ENCODE results near the gene GGT7. TPM values are rescaled to one million over a fixed set of nuclear protein-coding genes. Genes with fewer than 3 reads are reported as not detected.

Gene GGT7
- total and polyA plus RNA-seq, 4 donors = 9.4 to 22.7 (median 12.5) TPM

DNA sequence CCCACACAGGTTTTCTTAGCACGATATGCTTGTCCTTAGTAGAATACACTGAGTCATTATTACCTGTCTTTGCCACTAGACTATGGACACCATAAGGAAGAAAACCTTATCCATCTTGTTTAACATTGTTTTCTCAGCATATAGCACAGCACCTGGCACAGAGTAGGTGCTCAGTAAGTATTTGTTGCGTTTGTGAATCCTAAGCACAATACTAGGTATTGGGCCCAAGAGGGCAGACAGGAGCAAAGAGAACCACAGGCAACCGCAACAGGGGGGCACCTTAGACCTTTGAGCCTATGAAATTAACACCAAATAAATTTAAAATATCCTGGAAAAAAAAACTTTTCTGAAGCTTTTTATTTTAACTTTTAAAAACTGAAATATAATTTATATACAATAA is 43.5 kb downstream of the GGT7 start:
- Histone ChIP-seq H3K4me1 (ENCODE audit: control insufficient read depth in 5 of 5, insufficient read depth in 5 of 5, low read length in 5 of 5) (peaks cover 0 to 5% (median under 1%) of the 10 kb centered on the region in 5 donors), H3K36me3 (ENCODE audit: control insufficient read depth in 4 of 4, insufficient read depth in 4 of 4, low read length in 4 of 4) (peaks cover 0 to 3% (median 0%) of the 10 kb centered on the region in 4 donors), H3K9me3 (ENCODE audit: control insufficient read depth in 4 of 4, insufficient read depth in 3 of 4, low read length in 3 of 4) (no peaks in the 10 kb centered on the region), H3K27ac (ENCODE audit: low read depth in 1 of 2, low read length in 1 of 2) (no peak overlapping the region), H3K9ac (ENCODE audit: insufficient read depth in 1 of 2, low read length in 2 of 2) (no peak overlapping the region), H3K4me3 (no peak overlapping the region), H3K27me3 (ENCODE audit: control insufficient read depth in 3 of 3, insufficient read depth in 3 of 3, low read length in 2 of 3) (no peaks in the 10 kb centered on the region)
- ATAC-seq (ENCODE audit: insufficient read depth, low FRiP score) (no peak), DNase-seq (no peak)
- TF ChIP-seq, protein P1, sequence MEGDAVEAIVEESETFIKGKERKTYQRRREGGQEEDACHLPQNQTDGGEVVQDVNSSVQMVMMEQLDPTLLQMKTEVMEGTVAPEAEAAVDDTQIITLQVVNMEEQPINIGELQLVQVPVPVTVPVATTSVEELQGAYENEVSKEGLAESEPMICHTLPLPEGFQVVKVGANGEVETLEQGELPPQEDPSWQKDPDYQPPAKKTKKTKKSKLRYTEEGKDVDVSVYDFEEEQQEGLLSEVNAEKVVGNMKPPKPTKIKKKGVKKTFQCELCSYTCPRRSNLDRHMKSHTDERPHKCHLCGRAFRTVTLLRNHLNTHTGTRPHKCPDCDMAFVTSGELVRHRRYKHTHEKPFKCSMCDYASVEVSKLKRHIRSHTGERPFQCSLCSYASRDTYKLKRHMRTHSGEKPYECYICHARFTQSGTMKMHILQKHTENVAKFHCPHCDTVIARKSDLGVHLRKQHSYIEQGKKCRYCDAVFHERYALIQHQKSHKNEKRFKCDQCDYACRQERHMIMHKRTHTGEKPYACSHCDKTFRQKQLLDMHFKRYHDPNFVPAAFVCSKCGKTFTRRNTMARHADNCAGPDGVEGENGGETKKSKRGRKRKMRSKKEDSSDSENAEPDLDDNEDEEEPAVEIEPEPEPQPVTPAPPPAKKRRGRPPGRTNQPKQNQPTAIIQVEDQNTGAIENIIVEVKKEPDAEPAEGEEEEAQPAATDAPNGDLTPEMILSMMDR (IDR thresholded peaks at IDR 0.05; ENCODE audit: control extremely low read depth, extremely low read depth) = no peak
- 85 to 89% methylated on average over 3 of the region's 3 CpGs for WGBS, 2 donors

DNA sequence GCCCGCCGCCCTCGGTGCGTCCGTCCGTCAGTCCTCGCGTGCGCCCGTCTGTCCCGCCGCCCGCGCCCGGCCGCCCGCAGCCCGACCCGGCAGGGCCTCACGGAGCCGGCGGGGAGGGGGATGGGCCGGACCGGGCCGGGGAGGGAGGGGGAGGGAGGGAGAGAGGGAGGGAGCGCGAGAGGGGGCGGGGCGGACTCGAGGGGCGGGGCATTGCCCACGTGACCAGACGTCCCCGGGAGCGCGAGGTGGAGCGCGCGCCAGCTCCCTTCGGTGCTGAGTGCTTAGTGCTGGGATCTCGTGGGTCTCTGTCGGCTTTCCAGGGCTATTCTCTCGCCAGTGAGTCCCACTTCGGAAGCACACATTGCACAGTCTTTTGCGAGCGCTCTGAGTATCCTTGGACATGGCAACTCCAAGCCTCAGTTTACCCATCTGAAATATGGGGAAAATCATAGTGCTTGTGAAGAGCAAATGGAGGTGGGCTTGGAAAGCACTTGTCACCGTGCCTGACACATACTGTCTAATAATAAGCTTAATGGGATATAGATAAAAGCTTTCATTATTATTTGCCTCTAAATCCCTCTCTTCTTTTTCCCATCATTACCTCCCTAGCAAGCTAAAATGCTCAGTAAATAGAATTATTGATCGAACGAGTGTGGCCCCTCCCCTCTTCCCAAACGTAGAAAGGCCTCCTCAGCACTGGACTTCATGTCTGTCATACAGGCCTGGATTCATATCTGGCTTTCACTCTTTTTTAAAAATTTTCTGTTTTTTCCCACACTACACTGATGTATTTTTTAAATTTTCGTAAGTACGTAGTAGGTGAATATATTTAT is 46.9 kb downstream of the GGT7 start, which contains the start of gene NCOA6:
TSS of gene NCOA6 (minus strand) at position 122 of the 833 bp plus-strand sequence. CDS start 43,296 bp downstream, outside the sequence.
- WGBS, 2 donors = 9 to 16% methylated on average over 31 to 52 of the region's 52 CpGs
- peak within 1 kb of the TSS; percentile 59 to 91 for H3K9ac ChIP-seq (ENCODE audit: insufficient read depth in 1 of 2, low read length in 2 of 2)
- DNase-seq (peak; percentile 83 to 93 (median 88)), ATAC-seq (ENCODE audit: insufficient read depth, low FRiP score) (peak; percentile 68)
- peaks cover 4 to 20% (median 5%) of the 10 kb centered on the region in 5 donors for H3K4me1 ChIP-seq (ENCODE audit: control insufficient read depth in 5 of 5, insufficient read depth in 5 of 5, low read length in 5 of 5)
- H3K36me3 ChIP-seq (ENCODE audit: control insufficient read depth in 4 of 4, insufficient read depth in 4 of 4, low read length in 4 of 4) = peaks cover 0 to 3% (median 0%) of the 10 kb centered on the region in 4 donors
- peak within 1 kb of the TSS; percentile 87 to 98 for H3K27ac ChIP-seq (ENCODE audit: low read depth in 1 of 2, low read length in 1 of 2)
- H3K27me3 ChIP-seq (ENCODE audit: control insufficient read depth in 3 of 3, insufficient read depth in 3 of 3, low read length in 2 of 3) = no peaks in the 10 kb centered on the region
- TF ChIP-seq, protein P1 (IDR thresholded peaks at IDR 0.05; ENCODE audit: control extremely low read depth, extremely low read depth) = no peak
- no peaks in the 10 kb centered on the region for H3K9me3 ChIP-seq (ENCODE audit: control insufficient read depth in 4 of 4, insufficient read depth in 3 of 4, low read length in 3 of 4)
- peak within 1 kb of the TSS; percentile 99 for H3K4me3 ChIP-seq

DNA sequence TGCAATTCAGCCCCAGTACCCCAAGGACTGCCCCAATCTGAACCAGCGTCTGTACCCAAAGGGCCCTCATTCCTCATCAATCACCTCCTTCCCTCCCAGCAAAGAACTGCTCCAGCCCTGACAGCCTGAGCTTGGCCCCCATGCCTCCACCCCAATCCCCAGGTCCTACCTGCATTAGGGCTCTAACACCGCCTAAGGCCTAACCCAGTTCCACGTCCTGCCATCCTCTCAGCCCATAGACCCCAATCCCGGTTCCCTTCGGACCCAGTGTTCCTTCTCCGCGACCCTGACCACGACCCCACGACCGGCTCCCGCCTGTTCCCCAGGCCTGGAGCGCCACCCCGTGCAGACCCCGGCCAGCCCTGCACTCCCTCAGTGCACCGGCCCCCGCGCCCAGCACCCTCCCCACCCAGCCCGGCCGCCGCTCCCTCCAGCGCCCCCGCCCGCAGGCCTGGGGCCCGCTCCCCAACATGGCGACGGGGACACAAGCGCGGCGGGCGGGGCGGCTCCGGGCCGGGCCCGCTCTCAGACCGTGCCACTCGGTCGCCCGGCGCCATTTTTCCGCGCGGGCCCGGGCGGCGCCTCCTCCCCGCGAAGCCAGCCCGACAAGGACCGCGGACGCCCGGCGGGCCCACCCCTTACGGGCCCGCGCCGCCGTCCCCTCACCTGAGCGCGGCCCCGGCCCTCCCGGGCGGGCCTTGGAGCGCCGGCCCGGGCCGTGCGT is 47.7 kb downstream of the GGT7 start:
- peak; percentile 56 to 67 (median 65) for DNase-seq
- TF ChIP-seq, protein P1 (IDR thresholded peaks at IDR 0.05; ENCODE audit: control extremely low read depth, extremely low read depth) = no peak

More for the DNA sequence above, 47.7 kb downstream of the GGT7 start:
- 0 to 1% methylated on average over 39 to 68 of the region's 68 CpGs for WGBS, 2 donors
- peak overlapping the region; percentile 87 to 98 for H3K27ac ChIP-seq (ENCODE audit: low read depth in 1 of 2, low read length in 1 of 2)
- peak overlapping the region; percentile 59 to 91 for H3K9ac ChIP-seq (ENCODE audit: insufficient read depth in 1 of 2, low read length in 2 of 2)
- ATAC-seq (ENCODE audit: insufficient read depth, low FRiP score) = peak; percentile 78
- no peaks in the 10 kb centered on the region for H3K9me3 ChIP-seq (ENCODE audit: control insufficient read depth in 4 of 4, insufficient read depth in 3 of 4, low read length in 3 of 4)
- no peaks in the 10 kb centered on the region for H3K27me3 ChIP-seq (ENCODE audit: control insufficient read depth in 3 of 3, insufficient read depth in 3 of 3, low read length in 2 of 3)
- peak overlapping the region; percentile 99 for H3K4me3 ChIP-seq
- H3K36me3 ChIP-seq (ENCODE audit: control insufficient read depth in 4 of 4, insufficient read depth in 4 of 4, low read length in 4 of 4) = peaks cover 0 to 3% (median 0%) of the 10 kb centered on the region in 4 donors
- H3K4me1 ChIP-seq (ENCODE audit: control insufficient read depth in 5 of 5, insufficient read depth in 5 of 5, low read length in 5 of 5) = peaks cover 4 to 20% (median 5%) of the 10 kb centered on the region in 5 donors
